HL-60 (cell line): Measurements from ENCODE around the gene CTDNEP1.

Source experiments
- DNase-seq, 2 experiments: peaks; one replicate each; pipeline ENCODE4 v3.0.0-alpha.2; 2010 to 2020; ENCODE audit warnings: low read depth in 1 of 2, low spot score in 1 of 2
- H3K27ac ChIP-seq: fragments of 250-450 bp; sonication (Bioruptor Pico); replicated peaks from 2 replicates; pipeline ENCODE4 v1.5.1; 2020; ENCODE audit warnings: mild to moderate bottlenecking, moderate library complexity
- H3K27me3 ChIP-seq: fragments of 250-450 bp; sonication (Bioruptor Pico); 2 replicates; pipeline ENCODE4 v1.5.1; 2021; ENCODE audit warnings: mild to moderate bottlenecking, moderate library complexity; ENCODE audit not compliant: insufficient read depth, poor library complexity, severe bottlenecking
- H3K4me3 ChIP-seq: replicated peaks from 2 replicates; pipeline ENCODE4 v1.5.1; 2011; ENCODE audit warnings: mild to moderate bottlenecking, control low read depth, low read length; ENCODE audit not compliant: insufficient read depth
- GABPA ChIP-seq: IDR thresholded peaks from 2 replicates; pipeline ENCODE4 v1.6.1; 2012; ENCODE audit warnings: low read depth
- POLR2AphosphoS5 ChIP-seq: IDR thresholded peaks from 2 replicates; pipeline ENCODE4 v1.6.1; 2012; ENCODE audit warnings: low read depth
- REST ChIP-seq: IDR thresholded peaks from 2 replicates; pipeline ENCODE4 v1.6.1; 2012; ENCODE audit warnings: low read depth; ENCODE audit not compliant: insufficient replicate concordance
- SPI1 ChIP-seq: IDR thresholded peaks from 2 replicates; pipeline ENCODE4 v1.6.1; 2012; ENCODE audit warnings: low read depth, mild to moderate bottlenecking, borderline replicate concordance
- long read RNA-seq: library from polyadenylated mRNA; unstranded; transcript quantifications from one replicate; pipeline ENCODE4 v2.0.0, GENCODE V29; 2020
- TF ChIP-seq, protein P1 (sequence below): IDR thresholded peaks from one replicate; pipeline ENCODE4 v1.5.1; 2011; ENCODE audit warnings: low read length, control low read depth, inconsistent platforms; ENCODE audit not compliant: insufficient read depth

The CTDNEP1 gene
- long read RNA-seq, transcript CTDNEP1-210 (8 exons, 1,708 nt): major isoform, 5 of 11 reads
- long read RNA-seq, partial matches to known transcripts: 6 of 11 reads
- long read RNA-seq, other reads (novel, unspliced or antisense): 0 of 11 reads

DNA sequence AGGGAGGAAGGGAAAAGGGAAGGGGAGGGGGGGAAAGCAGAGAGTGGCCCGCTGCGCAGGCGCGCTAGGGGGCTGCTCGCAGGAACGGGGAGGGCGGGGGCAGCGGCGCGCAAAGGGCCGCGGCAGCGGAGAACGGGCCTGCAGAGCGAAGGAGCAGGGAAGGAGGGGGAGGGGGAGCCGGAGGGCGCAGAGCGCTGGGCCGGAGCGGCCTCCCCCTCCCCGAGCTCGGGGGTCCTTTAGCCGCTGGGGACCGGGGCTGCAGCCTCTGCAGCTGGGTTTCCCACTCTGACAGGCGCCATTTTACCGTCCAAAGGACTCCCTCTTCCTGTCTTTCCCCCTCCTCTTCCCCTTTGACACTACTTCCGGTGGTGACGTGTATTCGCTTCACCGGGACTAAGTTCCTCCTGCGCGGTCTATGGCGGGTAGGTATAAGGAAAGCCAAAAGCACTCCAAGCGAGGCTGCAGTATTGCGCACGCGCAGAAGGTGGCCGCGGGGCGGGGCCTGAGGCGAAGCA is at the start of gene CTDNEP1:
Gene CTDNEP1 (minus strand): TSS at position 74 of the 515 bp plus-strand sequence. CDS start 438 bp downstream, outside the sequence.
- H3K27me3 ChIP-seq: no peaks in the 10 kb centered on the region
- peak within 1 kb of the TSS; percentile 67 for H3K4me3 ChIP-seq
- TF ChIP-seq GABPA (peak; percentile 73), POLR2AphosphoS5 (no peak), REST (no peak), SPI1 (peak; percentile 35; the same call in 1 of the 2 replicates)
- TF ChIP-seq, protein P1, sequence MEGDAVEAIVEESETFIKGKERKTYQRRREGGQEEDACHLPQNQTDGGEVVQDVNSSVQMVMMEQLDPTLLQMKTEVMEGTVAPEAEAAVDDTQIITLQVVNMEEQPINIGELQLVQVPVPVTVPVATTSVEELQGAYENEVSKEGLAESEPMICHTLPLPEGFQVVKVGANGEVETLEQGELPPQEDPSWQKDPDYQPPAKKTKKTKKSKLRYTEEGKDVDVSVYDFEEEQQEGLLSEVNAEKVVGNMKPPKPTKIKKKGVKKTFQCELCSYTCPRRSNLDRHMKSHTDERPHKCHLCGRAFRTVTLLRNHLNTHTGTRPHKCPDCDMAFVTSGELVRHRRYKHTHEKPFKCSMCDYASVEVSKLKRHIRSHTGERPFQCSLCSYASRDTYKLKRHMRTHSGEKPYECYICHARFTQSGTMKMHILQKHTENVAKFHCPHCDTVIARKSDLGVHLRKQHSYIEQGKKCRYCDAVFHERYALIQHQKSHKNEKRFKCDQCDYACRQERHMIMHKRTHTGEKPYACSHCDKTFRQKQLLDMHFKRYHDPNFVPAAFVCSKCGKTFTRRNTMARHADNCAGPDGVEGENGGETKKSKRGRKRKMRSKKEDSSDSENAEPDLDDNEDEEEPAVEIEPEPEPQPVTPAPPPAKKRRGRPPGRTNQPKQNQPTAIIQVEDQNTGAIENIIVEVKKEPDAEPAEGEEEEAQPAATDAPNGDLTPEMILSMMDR: no peak
- H3K27ac ChIP-seq: peak within 1 kb of the TSS; percentile 99
- DNase-seq: peak; percentile 91 to 97

DNA sequence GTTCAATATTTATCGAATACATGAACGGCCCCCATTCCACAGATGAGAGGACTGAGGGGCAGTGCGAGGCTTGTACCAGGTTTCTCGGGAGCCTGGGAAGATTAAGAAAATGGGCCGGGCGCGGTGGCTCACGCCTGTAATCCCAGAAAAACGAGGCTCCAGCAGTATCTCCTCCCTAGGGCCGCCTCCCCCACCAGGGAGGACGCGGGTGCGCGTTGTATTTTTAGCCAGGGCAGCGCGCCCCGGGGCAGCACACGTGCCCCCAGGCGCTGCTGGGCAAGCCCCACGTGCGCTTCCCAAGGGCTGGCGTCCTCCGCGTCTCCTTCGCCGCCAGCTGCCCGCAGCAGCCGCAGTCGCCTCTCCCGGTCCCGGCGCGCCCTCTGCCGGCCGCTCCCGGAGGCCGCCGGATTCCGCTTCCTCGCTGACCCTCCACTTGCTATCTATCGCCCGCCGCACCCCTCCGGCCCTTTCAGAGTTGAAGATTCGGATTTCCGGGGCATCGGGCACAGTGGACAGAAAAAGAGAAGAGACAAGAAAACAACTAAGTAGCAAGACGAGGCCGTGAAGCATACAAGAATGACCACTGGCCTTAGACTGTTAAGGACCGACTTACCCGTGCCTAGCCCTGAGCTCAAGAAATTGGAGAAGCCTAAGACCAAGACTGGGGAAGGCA is 44.8 kb upstream of the CTDNEP1 start:
- TF ChIP-seq, protein P1: peak; percentile 3
- no peak for TF ChIP-seq SPI1
- peak in 1 of 2 experiments; percentile 42 for DNase-seq
- no peak overlapping the region for H3K4me3 ChIP-seq
- H3K27me3 ChIP-seq: peaks cover 2% of the 10 kb centered on the region
- H3K27ac ChIP-seq: no peak overlapping the region

DNA sequence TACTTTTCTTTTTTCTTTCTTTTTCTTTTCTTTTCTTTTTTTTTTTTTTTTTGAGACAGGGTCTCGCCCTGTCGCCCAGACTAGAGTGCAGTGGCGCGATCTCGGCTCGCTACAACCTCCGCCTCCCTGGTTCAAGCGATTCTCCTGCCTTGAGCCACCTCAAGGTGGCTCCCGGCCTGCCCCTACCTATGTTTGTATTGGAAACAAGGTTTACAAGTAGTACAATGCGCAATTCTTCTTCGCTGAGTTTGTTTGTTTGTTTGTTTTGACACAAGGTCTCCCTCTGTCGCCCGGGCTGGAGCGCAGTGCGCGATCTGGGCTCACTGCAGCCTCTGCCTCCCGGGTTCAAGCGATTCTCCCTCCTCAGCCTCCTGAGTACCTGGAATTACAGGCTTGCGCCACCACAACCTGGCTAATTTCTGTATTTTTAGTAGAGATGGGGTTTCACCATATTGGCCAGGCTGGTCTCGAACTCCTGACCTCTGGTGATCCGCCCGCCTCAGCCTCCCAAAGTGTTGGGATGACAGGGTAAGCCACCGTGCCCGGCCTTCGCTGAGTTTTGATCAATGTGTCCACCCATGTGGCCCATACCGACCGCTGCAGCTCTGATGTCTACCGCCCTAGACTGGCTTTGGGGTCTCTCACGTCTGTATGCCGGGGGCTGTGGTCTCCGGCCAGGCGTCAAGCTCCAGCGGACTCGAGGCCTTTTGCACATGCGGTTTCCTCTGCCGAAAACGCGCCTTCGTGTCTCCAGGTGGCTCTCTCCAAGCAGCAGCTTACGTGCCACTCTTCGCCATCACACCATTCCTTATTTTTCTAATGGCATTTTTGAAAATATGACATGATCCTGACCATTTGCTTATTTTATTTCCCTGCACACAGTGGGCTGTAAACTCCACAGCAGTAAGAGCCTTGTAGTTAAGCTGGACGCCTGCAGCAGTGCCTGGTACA is 44.0 kb upstream of the CTDNEP1 start:
- H3K27me3 ChIP-seq: peaks cover 2% of the 10 kb centered on the region
- H3K27ac ChIP-seq: no peak overlapping the region
- DNase-seq: no peak
- TF ChIP-seq REST: no peak
- no peak for TF ChIP-seq GABPA
- TF ChIP-seq, protein P1: no peak
- no peak for TF ChIP-seq SPI1
- TF ChIP-seq POLR2AphosphoS5: no peak
- no peak overlapping the region for H3K4me3 ChIP-seq
